K562 (cell line): Measurements from ENCODE around the gene CD320. TPM values are rescaled to one million over a fixed set of nuclear protein-coding genes. Genes with fewer than 3 reads are reported as not detected.
A peak's percentile ranks its signal among the peaks of the same experiment; 100 is the strongest.

ENCODE experiments used
- ATAC-seq: fragments of 200-7000 bp; cut with Tn5 transposase; 3 replicates; pipeline ENCODE4 v1.9.1; 2020; ENCODE audit warnings: moderate library complexity
- BruUV-seq: library from RNA; stranded (reverse); fragments of 400-500 nt; replicated peaks from 2 replicates; lab custom pipeline; 2021; lab: Mats Ljungman, UMichigan
- CTCF ChIA-PET: fragments of 300-600 bp; formaldehyde crosslinking; extraction: SDS; loops from one replicate; lab custom pipeline; 2021; ENCODE audit warnings: low intra/inter-chr PET ratio; lab: Yijun Ruan, JAX
- POLR2A ChIA-PET: fragments of 300-600, 350-650 bp; sonication (Branson Sonifier 250); formaldehyde crosslinking; extraction: SDS; loops from one replicate; lab custom pipeline; 2021; ENCODE audit warnings: antibody characterized with exemption, inconsistent platforms; lab: Yijun Ruan, JAX
- DNase-seq, 4 experiments: peaks; one replicate each; pipeline versions ENCODE4 v3.0.0 to v3.0.0-alpha.2; 2011 to 2018; ENCODE audit warnings: low spot score in 3 of 4, mixed read lengths in 3 of 4; ENCODE audit errors: extremely low read depth in 1 of 4
- FAIRE-seq: peaks from 2 replicates; lab custom pipeline; 2011; peaks lifted over from hg19 to GRCh38; lab: Jason Lieb, UNC
- H2AFZ ChIP-seq: 2 replicates; pipeline ENCODE4 v1.6.0; 2011; ENCODE audit warnings: low read depth, low read length, control low read depth, inconsistent platforms
- H3K27ac ChIP-seq: fragments of 200-600 bp; 3 replicates; pipeline ENCODE4 v1.8.0; 2011; ENCODE audit warnings: low read depth, mild to moderate bottlenecking, control low read depth, inconsistent platforms, low read length, moderate library complexity, mixed read lengths; ENCODE audit errors: extremely low read depth
- H3K27me3 ChIP-seq, 2 experiments: fragments of 300-600 bp in 1 of 2; 2 replicates in 1 of 2; 3 replicates in 1 of 2; pipeline versions ENCODE4 v1.6.0 to v1.8.0; 2011; ENCODE audit warnings: inconsistent platforms in 2 of 2, low read length in 2 of 2, mild to moderate bottlenecking in 1 of 2, mixed read lengths in 1 of 2, moderate library complexity in 1 of 2; ENCODE audit not compliant: control insufficient read depth in 2 of 2, insufficient read depth in 2 of 2
- H3K36me3 ChIP-seq: fragments of 300-600 bp; 3 replicates; pipeline ENCODE4 v1.8.0; 2011; ENCODE audit warnings: mild to moderate bottlenecking, low read length, inconsistent platforms; ENCODE audit not compliant: control insufficient read depth, insufficient read depth
- H3K4me1 ChIP-seq, 2 experiments: fragments of 200-600 bp in 1 of 2; replicated peaks in 1 of 2; 2 replicates in 1 of 2; 3 replicates in 1 of 2; pipeline versions ENCODE4 v1.5.1 to v1.8.0; 2011; ENCODE audit warnings: inconsistent platforms in 2 of 2, low read length in 2 of 2, mild to moderate bottlenecking in 1 of 2, mixed read lengths in 1 of 2, moderate library complexity in 1 of 2; ENCODE audit not compliant: control insufficient read depth in 2 of 2, insufficient read depth in 2 of 2
- H3K4me2 ChIP-seq: 2 replicates; pipeline ENCODE4 v1.6.1; 2011; ENCODE audit warnings: low read length, control low read depth, inconsistent platforms, mixed read lengths; ENCODE audit not compliant: insufficient read depth
- H3K4me3 ChIP-seq: fragments of 200-600 bp; sonication (generic), shearing (Covaris generic); 2 replicates; pipeline ENCODE4 v1.5.1; 2016; ENCODE audit warnings: control low read depth, inconsistent platforms
- H3K79me2 ChIP-seq: fragments of 200-600 bp; 3 replicates; pipeline ENCODE4 v1.8.0; 2011; ENCODE audit warnings: low read length, inconsistent platforms; ENCODE audit not compliant: control insufficient read depth, insufficient read depth
- H3K9ac ChIP-seq, 2 experiments: 2 replicates each; pipeline versions ENCODE4 v1.6.0 to v1.6.1; 2011; ENCODE audit warnings: low read depth in 2 of 2, low read length in 2 of 2, control low read depth in 1 of 2, inconsistent platforms in 1 of 2, mild to moderate bottlenecking in 1 of 2, mixed read lengths in 1 of 2; ENCODE audit not compliant: insufficient read depth in 1 of 2
- H3K9me1 ChIP-seq: one replicate; pipeline ENCODE4 v1.6.0; 2011; ENCODE audit warnings: inconsistent platforms, mild to moderate bottlenecking, low read length, moderate library complexity; ENCODE audit not compliant: control insufficient read depth, insufficient read depth
- H3K9me3 ChIP-seq: replicated peaks from 2 replicates; pipeline ENCODE4 v1.5.1; 2011; ENCODE audit warnings: low read depth, low read length, inconsistent platforms; ENCODE audit not compliant: control insufficient read depth, insufficient read depth
- H4K20me1 ChIP-seq: replicated peaks from 2 replicates; pipeline ENCODE4 v1.6.1; 2011; ENCODE audit warnings: low read length, inconsistent platforms, mixed read lengths; ENCODE audit not compliant: control insufficient read depth, insufficient read depth
- DACH1 ChIP-seq: fragments of 450-650 bp; IDR thresholded peaks from 2 replicates; pipeline ENCODE4 v1.6.1; 2018; ENCODE audit not compliant: partially characterized antibody
- NCOA2 ChIP-seq, 2 experiments: fragments of 450-650 bp; IDR thresholded peaks; 2 replicates each; pipeline ENCODE4 v1.6.1; 2018; ENCODE audit warnings: mild to moderate bottlenecking in 2 of 2, moderate library complexity in 1 of 2; ENCODE audit not compliant: partially characterized antibody in 2 of 2
- SUPT5H ChIP-seq: fragments of 450-650 bp; IDR thresholded peaks from 2 replicates; pipeline ENCODE4 v1.6.1; 2016
- TRIM25 ChIP-seq: fragments of 450-650 bp; IDR thresholded peaks from 2 replicates; pipeline ENCODE4 v1.7.0; 2016; ENCODE audit warnings: borderline replicate concordance
- ZNF175 ChIP-seq: fragments of 200-800 bp; sonication (Bioruptor generic); IDR thresholded peaks from 2 replicates; pipeline ENCODE4 v1.6.1; 2016; ENCODE audit warnings: low read depth, mild to moderate bottlenecking, missing genetic modification characterization, missing compliant biosample characterization
- WGBS: fragments of 100-300 bp; shearing (Covaris generic); methylation state at CpG from one replicate; pipeline ENCODE4 v1.1.6; 2016; ENCODE audit warnings: low coverage, mixed read lengths; ENCODE audit not compliant: insufficient coverage; ENCODE audit errors: missing lambda C conversion rate; 5-methylcytosine and 5-hydroxymethylcytosine counted together
- in situ Hi-C: fragments of 300-500 bp; cut with MboI; formaldehyde crosslinking; loops from 4 replicates; pipeline ENCODE4 v1.15.0; 2018; ENCODE audit warnings: inconsistent platforms, mixed read lengths
- intact Hi-C: fragments of 100-400 bp; cut with micrococcal nuclease; formaldehyde crosslinking; loops from 2 replicates; pipeline ENCODE4 v1.14.2; 2022
- polyA plus RNA-seq, 8 experiments: library from polyadenylated mRNA; depleted of rRNA in 4 of 8; stranded (reverse) in 5 of 8; unstranded in 3 of 8; fragments of >200 nt; fragmentation: Nextera tagmentation in 2 of 8; fragmentation: Illumina TruSeq in 1 of 8; extraction: Ambion mirVana in 2 of 8; extraction: Trizol in 1 of 8; gene quantifications; 2 replicates each; pipeline versions ENCODE4 v1.2.1 to v1.2.3, GENCODE V29; 2011 to 2014; ENCODE audit warnings: inconsistent platforms in 1 of 8, missing spikeins in 1 of 8
- total RNA-seq, 7 experiments: library from RNA; depleted of rRNA in 6 of 7; stranded (reverse); fragments of >200 nt in 6 of 7; fragmentation: Illumina TruSeq in 2 of 7; extraction: Trizol in 2 of 7; gene quantifications; 2 replicates each; pipeline versions ENCODE4 v1.2.1 to v1.2.3, GENCODE V29; 2011 to 2021; ENCODE audit warnings: low replicate concordance in 1 of 7

CD320 gene
- total and polyA plus RNA-seq, 9 of the 15 experiments (the other 6 are each of a cell fraction or from before 2014, with no cell fraction given) = 0.45 to 94.5 (median 34.4) TPM

GRCh38 chr19:8319807-8320520, 11.8 kb upstream of the CD320 start:
- TSS peak; percentile 74 for BruUV-seq
- ChIA-PET CTCF (interaction anchor here (0.7 to 1.1 kb wide), 3 partner anchors 50 to 306 kb away, joined by 3 read pairs; no protein-coding TSS in a partner anchor), POLR2A (interaction anchor here (0.7 to 2.9 kb wide), 8 partner anchors 8 to 312 kb away, joined by 3 to 20 read pairs (median 4); no protein-coding TSS in a partner anchor)
- Histone ChIP-seq H3K36me3 (peaks cover 61% of the 10 kb centered on the region), H3K27me3 (no peaks in the 10 kb centered on the region), H3K79me2 (peaks cover 50% of the 10 kb centered on the region), H2AFZ (no peak overlapping the region), H3K9me1 (no peaks in the 10 kb centered on the region), H4K20me1 (peaks cover 26% of the 10 kb centered on the region; the same call in 1 of the 2 replicates), H3K27ac (peak overlapping the region; percentile 94), H3K4me3 (peak overlapping the region; percentile 99), H3K9me3 (no peaks in the 10 kb centered on the region), H3K9ac (peak overlapping the region; percentile 99 to 100), H3K4me1 (peaks cover 17 to 27% of the 10 kb centered on the region in 2 experiments), H3K4me2 (peak overlapping the region; percentile 99)
- in situ Hi-C loops = no loop called here
- TF ChIP-seq SUPT5H (0 out of 2 replicates have a peak, but pooled peaks have one; percentile 13), DACH1 (no peak), NCOA2 (IDR thresholded peaks at IDR 0.05; ENCODE audit: partially characterized antibody in 2 of 2) (no peak), TRIM25 (no peak), ZNF175 (CRISPR knock-in tag) (no peak)
- intact Hi-C loops = loop anchor here (10.0 kb wide), 1 partner anchor 55 kb away; no protein-coding TSS in a partner anchor
- ATAC-seq (no peak), FAIRE-seq (no peak), DNase-seq (no peak)
- 71% methylated on average over 19 of the region's 19 CpGs for WGBS
